Stimulated activated CD4-positive, alpha-beta T cell treated with anti-CD3 and anti-CD28 coated beads, Interleukin-1b, Interleukin-23, amount 100 ng/mL, for 48 hours (primary cell): ENCODE data around the gene ALCAM.

Experiments used
- DNase-seq: peaks from one replicate; pipeline ENCODE4 v3.0.0-alpha.2; 2020

ALCAM gene

DNA sequence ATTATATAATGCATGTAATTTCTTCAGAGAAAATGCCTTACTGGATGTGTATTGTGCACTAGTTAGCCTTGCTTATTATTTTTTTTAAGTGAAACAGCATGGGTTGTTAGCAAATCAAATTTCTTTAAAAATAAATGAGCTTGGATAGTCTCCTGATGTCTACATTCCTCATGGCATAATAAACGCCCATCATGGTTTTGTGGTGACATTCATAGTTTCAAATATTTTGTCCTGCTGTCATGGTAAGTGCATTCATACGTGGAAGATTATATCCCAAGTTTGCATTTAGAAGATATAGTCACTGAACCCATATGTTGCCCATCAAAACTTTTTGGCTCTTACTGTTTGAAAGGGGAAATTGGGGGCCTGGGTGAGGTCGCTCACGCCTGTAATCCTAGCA, 130.7 kb downstream of the ALCAM start:
- DNase-seq = no peak

DNA sequence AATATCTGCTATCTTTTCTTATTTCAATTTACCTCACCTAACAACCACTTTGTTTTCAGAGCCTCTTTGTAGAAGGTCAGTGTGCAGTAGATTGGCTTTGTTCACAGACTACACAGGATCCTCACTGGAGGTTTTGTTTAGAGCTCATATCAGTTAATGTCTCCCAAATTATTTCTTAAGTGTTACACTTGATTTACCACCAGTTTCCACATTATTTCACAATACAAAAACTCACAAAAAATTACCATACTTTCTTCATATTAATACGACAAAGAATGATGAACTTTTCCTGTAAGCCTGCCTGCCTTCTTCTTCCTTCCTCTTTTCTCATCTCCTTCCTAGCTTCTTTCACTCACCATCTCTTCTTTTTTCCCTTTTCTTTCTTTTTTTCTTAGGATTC, 133.3 kb downstream of the ALCAM start:
- DNase-seq = no peak

GRCh38 chr3:105502333-105502732, 135.6 kb downstream of the ALCAM start:
- no peak for DNase-seq

DNA sequence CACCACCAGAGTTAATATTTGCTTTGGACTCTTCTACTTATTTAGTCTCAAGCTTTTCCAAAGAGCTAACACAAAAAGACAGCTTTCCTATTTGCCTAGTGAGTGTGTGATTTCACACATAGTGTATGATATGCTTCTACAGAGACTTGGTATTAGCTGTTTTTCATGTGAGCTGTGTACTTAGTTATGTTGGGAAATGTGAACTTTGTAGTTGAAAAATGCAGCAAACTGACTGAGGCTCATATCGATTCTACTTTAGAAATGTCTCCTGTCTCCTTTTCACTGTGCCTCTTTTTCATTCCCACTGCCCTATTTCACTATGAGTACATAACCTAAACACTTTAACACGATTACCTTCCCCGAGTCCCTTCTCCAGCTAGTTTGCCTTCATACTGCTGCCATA, 136.5 kb downstream of the ALCAM start:
- no peak for DNase-seq

- no peak for DNase-seq
Observed at GRCh38 chr3:105504440-105504951, 137.8 kb downstream of the ALCAM start.

DNA sequence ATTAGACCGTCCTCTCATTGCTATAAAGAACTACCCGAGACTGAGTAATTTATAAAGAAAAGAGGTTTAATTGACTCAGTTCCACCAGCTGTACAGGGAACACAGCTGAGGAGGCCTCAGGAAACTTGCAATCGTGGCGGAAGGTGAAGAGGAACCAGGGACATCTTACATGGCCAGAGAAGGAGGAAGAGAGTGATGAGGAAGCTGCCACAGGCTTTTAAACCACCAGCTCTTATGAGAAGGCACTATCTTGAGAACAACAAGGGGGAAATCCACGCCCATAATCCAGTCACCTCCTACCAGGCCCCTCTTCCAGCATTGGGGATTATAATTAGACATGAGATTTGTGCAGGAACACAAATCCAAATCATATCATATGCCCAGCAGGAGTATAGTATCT, 138.5 kb downstream of the ALCAM start:
- no peak for DNase-seq

DNA sequence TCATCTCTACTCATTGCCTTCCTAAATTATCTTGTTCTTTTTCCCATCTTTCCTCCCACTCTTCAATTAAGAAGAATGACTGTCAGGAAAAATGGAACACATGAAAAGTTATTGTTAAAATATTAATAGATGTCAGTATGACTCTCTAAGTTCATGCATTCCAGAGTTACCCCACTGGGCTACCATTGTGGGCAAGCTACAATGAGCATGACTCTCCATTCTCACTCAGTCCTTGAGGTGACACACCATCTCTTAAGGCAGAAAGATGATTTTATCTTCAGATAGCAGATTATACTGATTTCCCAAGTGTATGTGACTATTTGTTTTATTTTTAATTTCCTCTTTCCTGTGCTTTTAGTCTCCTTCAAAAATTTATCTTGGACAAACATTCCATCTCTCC, 144.3 kb downstream of the ALCAM start:
- DNase-seq = no peak

DNA sequence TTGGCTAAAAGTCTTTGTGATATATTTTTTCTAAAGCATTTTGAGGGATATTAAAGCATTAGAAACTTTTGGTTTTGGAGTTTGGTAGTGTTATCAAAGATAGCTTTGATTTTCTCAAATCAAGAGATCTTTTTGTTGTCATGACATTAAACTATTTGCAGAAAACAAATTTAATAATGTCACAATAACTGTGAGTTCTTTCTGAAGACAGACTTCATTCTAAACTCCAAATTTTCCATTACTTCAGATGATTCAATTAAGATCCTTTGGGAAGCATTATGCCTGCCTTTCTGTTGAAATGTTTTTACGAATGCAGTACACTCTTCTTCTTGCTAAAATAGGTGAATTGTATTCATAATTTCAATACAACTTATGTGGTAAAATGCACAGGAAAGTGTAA, 145.4 kb downstream of the ALCAM start:
- no peak for DNase-seq

- DNase-seq = no peak
Observed at GRCh38 chr3:105513042-105513441, 146.3 kb downstream of the ALCAM start.

GRCh38 chr3:105513886-105514285, 147.2 kb downstream of the ALCAM start:
- DNase-seq = no peak

DNA sequence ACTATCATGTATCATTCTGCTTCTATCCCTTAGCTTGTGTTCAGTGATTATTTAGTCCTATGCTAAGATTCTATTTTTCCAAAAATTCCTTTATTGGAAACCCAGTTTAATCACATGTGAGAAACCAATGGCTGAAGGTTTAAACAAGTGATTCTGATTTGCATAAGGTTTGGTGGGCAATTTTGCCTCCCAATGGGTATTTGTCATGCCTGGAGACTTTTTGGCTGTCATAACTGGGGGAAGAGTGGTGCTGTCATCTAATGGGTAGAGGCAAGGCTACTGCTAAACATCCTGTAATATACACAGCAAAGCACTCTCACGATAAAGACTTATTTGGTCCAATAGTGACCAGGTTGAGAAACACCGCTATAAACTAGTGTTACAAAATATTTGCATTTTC, 148.7 kb downstream of the ALCAM start:
- DNase-seq = no peak

GRCh38 chr3:105516972-105517371, 150.3 kb downstream of the ALCAM start:
- DNase-seq = no peak

DNA sequence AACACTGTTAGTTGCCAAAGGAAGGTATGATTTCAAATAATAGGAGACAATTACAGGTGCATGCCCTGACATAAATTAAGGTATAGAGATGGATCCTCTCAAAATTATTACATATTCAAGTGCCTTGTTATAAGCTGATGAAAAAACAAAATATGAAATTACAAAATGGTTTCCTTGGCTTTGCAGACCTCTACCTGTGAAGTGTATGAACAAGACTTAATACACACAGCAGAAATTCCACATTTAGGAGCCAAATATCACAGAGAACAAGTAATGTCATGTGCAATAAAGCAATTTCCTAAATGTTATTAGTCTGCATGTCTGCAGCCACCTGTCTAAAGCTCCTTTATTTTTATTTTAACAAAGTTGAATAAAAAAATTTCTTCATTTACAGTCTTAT, 151.5 kb downstream of the ALCAM start:
- DNase-seq = no peak

DNA sequence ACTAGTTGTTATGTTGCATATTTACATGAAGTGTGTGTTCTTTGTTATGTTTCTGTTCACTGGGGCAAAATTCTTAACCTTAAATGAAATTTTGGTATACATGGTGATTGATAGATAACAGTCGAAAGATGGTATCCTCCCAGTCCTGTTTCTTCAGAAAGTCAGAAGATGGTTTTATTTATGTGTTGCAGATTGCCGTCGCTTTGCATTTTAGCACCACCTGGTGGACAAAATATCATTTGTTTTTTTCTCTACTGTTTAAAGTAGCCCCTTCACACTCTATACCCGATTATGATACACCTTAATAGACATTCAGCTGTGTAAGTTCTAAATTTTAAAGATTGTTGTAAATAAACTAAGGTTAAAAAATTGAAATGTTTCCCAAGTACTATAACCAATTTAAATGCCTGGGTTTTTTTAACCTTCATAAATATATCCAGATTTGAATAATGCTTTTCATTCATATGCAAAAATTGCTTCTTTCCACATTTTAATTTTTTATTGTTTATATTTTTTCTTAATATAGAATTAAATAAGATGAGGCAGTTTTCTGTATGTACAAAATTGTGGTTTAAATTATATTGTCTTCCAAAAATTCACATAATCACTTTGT, 152.2 kb downstream of the ALCAM start:
- peak; percentile 8 for DNase-seq

DNA sequence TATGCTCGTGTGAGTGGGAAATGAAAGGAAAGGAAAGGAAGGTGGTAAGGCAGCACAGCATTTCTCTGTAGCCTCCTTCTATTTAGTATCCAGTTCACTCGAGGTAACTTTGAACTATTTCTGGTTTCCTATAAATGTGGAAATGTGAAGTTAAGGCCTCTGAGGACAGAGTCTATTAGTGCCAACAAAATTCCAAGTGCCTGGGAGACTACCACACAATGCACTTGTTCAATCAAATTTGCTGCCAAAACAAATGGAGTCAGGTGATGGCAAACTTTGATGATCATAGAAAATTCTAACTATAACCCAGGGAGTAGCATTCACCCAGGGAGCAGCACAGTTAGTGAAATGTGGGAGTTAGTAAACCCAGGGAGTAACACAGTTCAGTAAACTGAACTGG, 155.1 kb downstream of the ALCAM start:
- DNase-seq = no peak

DNA sequence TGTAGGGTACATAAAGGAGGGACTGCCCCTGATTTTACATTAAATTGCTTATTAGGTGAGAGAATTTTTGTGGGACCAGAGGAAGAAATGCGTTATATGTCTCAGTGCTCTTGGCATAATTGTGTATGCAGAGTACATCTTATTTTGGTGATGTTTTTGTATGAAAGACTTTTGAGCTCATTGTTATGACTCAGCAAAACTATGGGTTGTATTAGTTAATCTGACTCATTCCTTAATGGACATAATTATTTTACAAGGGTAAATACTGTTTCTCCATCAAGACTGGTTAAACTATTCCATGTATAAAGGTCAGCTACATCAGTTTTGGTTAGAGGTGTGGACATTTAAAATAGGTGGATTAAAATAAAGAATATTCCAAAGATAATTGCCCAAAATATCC, 156.8 kb downstream of the ALCAM start:
- DNase-seq = no peak

GRCh38 chr3:105525531-105525930, 158.8 kb downstream of the ALCAM start:
- no peak for DNase-seq

DNA sequence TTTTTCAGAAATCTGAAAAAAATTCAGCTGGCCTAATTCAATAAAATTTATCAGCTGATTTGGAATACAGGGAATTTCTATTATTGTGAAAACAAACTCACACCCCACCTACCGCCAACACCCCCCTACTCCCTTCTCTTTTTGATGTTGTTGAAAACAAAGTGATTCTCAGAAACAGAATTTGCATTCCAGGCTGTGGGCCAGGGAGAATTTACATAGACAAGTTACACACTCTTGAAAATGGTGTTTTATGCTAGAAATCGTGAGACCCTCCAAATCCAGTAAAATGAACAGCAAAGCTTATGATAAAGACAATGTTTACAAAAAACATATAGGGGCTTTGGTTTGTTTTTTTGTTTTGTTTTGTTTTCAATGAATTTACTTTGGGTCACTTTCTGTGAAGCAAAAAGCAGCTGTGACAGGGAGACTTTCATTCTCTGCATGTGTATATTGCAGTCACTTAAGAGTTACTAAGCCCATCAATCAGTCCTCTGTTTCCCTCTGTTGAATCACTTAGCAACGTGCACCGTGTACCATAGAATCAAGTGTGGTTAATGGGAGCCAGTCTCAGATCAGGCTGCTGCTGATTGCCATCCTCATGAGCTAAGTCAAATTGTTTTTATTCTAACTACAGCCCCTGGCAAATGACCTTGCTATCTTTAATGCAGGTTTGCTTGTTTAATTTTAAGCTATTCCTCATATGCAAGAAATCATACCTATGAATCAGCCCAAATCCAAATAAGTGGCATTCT, 159.8 kb downstream of the ALCAM start:
- DNase-seq = no peak

- no peak for DNase-seq
Observed at GRCh38 chr3:105527535-105527934, 160.8 kb downstream of the ALCAM start.

DNA sequence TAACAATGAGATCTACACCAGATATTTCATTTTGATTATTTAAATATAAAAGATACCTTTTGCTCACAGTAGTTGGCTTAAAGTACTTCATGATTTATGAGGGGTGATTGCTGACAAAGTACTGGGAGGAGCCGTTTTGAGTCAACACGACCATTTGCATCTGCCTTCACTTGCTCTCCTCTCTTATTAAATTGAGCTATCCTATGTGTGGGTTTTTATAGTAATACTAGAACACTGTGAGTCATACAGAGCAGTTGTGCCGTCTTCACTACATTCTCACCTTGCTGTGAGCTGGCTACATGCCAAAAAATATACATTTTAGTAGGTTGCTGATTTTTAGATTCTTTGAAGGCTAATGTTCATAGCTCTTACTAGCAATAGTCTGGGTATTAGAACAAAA, 161.2 kb downstream of the ALCAM start:
- peak; percentile 31 for DNase-seq

DNA sequence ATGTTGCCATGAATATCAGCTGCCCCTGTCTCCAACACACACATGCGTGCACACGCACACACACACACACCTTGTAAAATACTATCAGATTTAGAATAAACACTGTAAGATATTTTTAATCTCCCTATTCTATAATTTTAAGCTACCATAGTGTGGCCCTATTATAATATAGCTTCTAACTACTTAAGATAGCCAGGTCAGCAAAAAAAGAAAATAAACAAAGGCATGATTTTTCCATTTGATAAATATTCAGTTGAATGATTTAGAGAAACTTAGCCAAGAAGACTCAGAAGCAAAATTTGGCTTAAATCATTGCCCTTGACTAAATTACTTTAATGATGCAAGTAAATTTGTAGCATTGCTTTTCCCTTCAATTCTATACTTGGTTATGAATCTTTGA, 162.2 kb downstream of the ALCAM start:
- no peak for DNase-seq

- DNase-seq = no peak
Observed at GRCh38 chr3:105529456-105529855, 162.7 kb downstream of the ALCAM start.

DNA sequence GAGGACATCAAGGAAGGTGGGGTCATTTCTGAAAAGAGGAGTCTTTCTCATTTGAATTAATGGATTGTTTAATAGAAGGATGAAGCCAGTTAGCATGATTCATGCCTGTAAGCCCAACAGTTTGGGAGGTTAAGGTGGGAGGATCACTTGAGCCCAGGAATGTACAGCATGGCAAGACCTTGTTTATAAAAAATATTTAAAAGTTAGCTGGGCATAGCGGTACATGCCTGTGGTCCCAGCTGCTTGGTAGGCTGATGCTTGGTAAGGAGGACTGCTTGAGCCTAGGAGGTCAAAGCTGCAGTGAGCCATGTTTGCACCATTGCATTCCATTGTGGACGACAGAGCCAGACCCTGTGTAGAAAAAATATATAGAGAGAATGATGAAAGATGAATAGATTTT, 165.5 kb downstream of the ALCAM start:
- DNase-seq = no peak

DNA sequence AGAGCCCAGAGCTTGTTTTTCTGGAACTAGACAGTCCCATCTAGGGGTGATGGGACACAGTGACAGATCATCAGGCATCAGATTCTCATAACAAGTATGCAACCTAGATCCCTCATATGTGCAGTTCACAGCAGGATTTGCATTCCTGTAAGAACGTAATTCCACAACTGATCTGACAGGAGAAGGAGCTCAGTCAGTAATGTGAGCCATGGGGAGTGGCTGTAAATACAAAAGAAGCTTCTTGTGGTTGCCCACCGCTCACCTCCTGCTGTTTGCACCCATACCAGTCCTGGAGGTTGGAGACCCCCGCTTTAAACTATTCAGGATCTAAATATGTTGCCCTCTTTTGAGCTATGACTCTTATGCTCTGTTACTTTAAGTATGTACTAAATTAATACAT, 167.3 kb downstream of the ALCAM start:
- DNase-seq = no peak

DNA sequence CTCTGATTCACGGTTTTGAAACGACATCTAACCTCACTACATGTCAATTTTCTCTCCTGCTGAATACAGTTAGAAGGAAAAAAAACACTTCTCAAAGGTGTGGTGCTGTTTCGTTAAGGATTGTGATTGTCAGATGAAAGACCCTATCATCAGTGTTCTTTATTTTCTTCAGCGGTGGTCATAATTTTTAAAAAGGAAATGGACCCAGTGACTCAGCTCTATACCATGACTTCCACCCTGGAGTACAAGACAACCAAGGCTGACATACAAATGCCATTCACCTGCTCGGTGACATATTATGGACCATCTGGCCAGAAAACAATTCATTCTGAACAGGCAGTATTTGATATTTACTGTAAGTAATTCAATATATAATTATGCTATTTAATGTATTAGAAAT, 167.8 kb downstream of the ALCAM start:
- DNase-seq = no peak
